Duodenal mucosa (tissue), 2 donors: ENCODE measurements around the gene GGTLC1.
"Not testable (repeated sequence)": the region's sequence is repeated elsewhere in the genome, so short reads cannot be mapped to it uniquely, and the experiment has no call there.

Source experiments
- H3K27ac ChIP-seq: one replicate; pipeline ENCODE4 v1.7.0; 2013; ENCODE audit warnings: low read depth, low read length
- H3K27me3 ChIP-seq, 2 donors: one replicate each; pipeline ENCODE4 v1.7.0; 2013; ENCODE audit warnings: low read length in 2 of 2, control low read depth in 1 of 2; ENCODE audit not compliant: insufficient read depth in 2 of 2, control insufficient read depth in 1 of 2
- H3K36me3 ChIP-seq, 2 donors: one replicate each; pipeline ENCODE4 v1.7.0; 2013; ENCODE audit warnings: low read length in 2 of 2, control low read depth in 1 of 2; ENCODE audit not compliant: insufficient read depth in 2 of 2, control insufficient read depth in 1 of 2
- H3K4me1 ChIP-seq, 2 donors: one replicate each; pipeline ENCODE4 v1.7.0; 2013; ENCODE audit warnings: low read length in 2 of 2, control low read depth in 1 of 2; ENCODE audit not compliant: insufficient read depth in 2 of 2, control insufficient read depth in 1 of 2
- H3K4me3 ChIP-seq, 2 donors: one replicate each; pipeline ENCODE4 v1.7.0; 2013; ENCODE audit warnings: low read length in 2 of 2, low read depth in 1 of 2
- H3K9ac ChIP-seq, 2 donors: one replicate each; pipeline ENCODE4 v1.7.0; 2013; ENCODE audit warnings: low read length in 2 of 2, low read depth in 1 of 2
- H3K9me3 ChIP-seq, 2 donors: one replicate each; pipeline ENCODE4 v1.7.0; 2013; ENCODE audit warnings: low read length in 2 of 2, control low read depth in 1 of 2; ENCODE audit not compliant: control insufficient read depth in 1 of 2

Gene GGTLC1

GRCh38 chr20:23984476-23985023, 4.0 kb downstream of the GGTLC1 start:
- H3K4me3 ChIP-seq, H3K9ac ChIP-seq, H3K36me3 ChIP-seq, H3K4me1 ChIP-seq, H3K9me3 ChIP-seq, H3K27ac ChIP-seq, H3K27me3 ChIP-seq: not testable (repeated sequence)

GRCh38 chr20:23982112-23983018, 6.2 kb downstream of the GGTLC1 start:
- H3K4me1 ChIP-seq, H3K4me3 ChIP-seq, H3K36me3 ChIP-seq, H3K9ac ChIP-seq, H3K27me3 ChIP-seq, H3K9me3 ChIP-seq, H3K27ac ChIP-seq: not testable (repeated sequence)

GRCh38 chr20:23981526-23981925, 7.1 kb downstream of the GGTLC1 start:
- not testable (repeated sequence) for H3K4me1 ChIP-seq, H3K27me3 ChIP-seq, H3K9ac ChIP-seq, H3K9me3 ChIP-seq, H3K36me3 ChIP-seq, H3K27ac ChIP-seq, H3K4me3 ChIP-seq

GRCh38 chr20:23981014-23981413, 7.6 kb downstream of the GGTLC1 start:
- not testable (repeated sequence) for H3K36me3 ChIP-seq, H3K9me3 ChIP-seq, H3K27me3 ChIP-seq, H3K9ac ChIP-seq, H3K4me3 ChIP-seq, H3K27ac ChIP-seq, H3K4me1 ChIP-seq

GRCh38 chr20:23979899-23980811, 8.4 kb downstream of the GGTLC1 start:
- H3K27me3 ChIP-seq, H3K9me3 ChIP-seq, H3K9ac ChIP-seq, H3K27ac ChIP-seq, H3K36me3 ChIP-seq, H3K4me1 ChIP-seq, H3K4me3 ChIP-seq: not testable (repeated sequence)

GRCh38 chr20:23979380-23979779, 9.2 kb downstream of the GGTLC1 start:
- not testable (repeated sequence) for H3K4me1 ChIP-seq, H3K27ac ChIP-seq, H3K9ac ChIP-seq, H3K4me3 ChIP-seq, H3K36me3 ChIP-seq, H3K27me3 ChIP-seq, H3K9me3 ChIP-seq

GRCh38 chr20:23978457-23978856, 10.1 kb downstream of the GGTLC1 start:
- not testable (repeated sequence) for H3K36me3 ChIP-seq, H3K4me1 ChIP-seq, H3K27me3 ChIP-seq, H3K9me3 ChIP-seq, H3K9ac ChIP-seq, H3K27ac ChIP-seq, H3K4me3 ChIP-seq

GRCh38 chr20:23974966-23975365, 13.6 kb downstream of the GGTLC1 start:
- Histone ChIP-seq H3K36me3 (no peaks in the 10 kb centered on the region), H3K27me3 (no peaks in the 10 kb centered on the region), H3K9me3 (no peaks in the 10 kb centered on the region), H3K9ac (no peak overlapping the region), H3K4me1 (no peaks in the 10 kb centered on the region), H3K4me3 (no peak overlapping the region), H3K27ac (no peak overlapping the region)

- H3K27ac ChIP-seq: no peak overlapping the region
- no peaks in the 10 kb centered on the region for H3K9me3 ChIP-seq
- H3K4me1 ChIP-seq: no peaks in the 10 kb centered on the region
- H3K27me3 ChIP-seq: no peaks in the 10 kb centered on the region
- H3K9ac ChIP-seq: no peak overlapping the region
- no peak overlapping the region for H3K4me3 ChIP-seq
- no peaks in the 10 kb centered on the region for H3K36me3 ChIP-seq
These were observed 17.3 kb downstream of the GGTLC1 start for GRCh38 chr20:23971310-23971709.

GRCh38 chr20:23970049-23970448, 18.5 kb downstream of the GGTLC1 start:
- no peak overlapping the region for H3K27ac ChIP-seq
- H3K4me3 ChIP-seq: no peak overlapping the region
- H3K36me3 ChIP-seq: no peaks in the 10 kb centered on the region
- no peaks in the 10 kb centered on the region for H3K27me3 ChIP-seq
- no peak overlapping the region for H3K9ac ChIP-seq
- H3K4me1 ChIP-seq: no peaks in the 10 kb centered on the region
- no peaks in the 10 kb centered on the region for H3K9me3 ChIP-seq
